Measurements from ENCODE around the gene CPEB1.
A peak's percentile ranks its signal among the peaks of the same experiment; 100 is the strongest.
"Not testable (repeated sequence)": the region's sequence is repeated elsewhere in the genome, so short reads cannot be mapped to it uniquely, and the experiment has no call there.

The CPEB1 gene

DNA sequence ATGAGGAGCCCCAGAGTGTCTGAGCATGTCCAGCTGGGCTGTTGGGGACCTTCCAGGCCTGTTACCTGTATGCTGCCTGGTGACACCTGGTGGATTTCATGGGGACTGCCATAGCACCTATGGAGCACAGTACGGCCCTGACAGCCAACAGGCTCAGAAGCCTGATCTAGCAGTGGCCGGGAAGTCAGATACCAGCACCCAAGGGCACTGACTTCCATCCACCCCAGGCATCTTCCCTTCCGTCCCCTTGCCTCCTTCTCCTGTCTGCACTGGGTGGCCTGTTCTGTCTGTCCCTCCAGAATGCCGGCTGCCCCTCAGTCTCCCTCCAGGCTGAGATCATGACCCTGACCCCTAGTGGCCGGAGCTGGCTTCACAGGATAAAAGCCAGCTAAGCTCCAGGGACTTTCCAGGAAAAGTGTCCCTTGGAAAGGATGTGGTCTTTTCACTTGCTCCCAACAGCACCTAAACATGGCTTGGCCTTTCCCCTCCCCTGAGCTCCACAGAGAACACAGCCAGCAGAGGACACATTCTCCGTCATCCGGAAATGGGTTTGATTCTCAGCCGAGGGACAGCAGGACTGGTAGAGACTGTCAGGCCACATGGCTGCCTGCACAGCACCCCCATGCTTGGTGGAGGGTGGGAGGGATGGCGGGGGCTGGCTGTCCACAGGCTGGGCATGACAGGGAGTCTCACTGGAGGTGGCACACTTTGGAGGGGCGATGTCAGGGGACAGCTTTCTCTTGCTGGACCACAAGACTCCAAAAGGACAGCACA lies 116.4 kb downstream of the CPEB1 start:
- H3K4me1 Mint-ChIP-seq (ENCODE audit: low read depth), result peaks cover 6% of the 10 kb centered on the region
- H3K27me3 Mint-ChIP-seq (ENCODE audit: low read depth), result no peaks in the 10 kb centered on the region
- H3K4me3 Mint-ChIP-seq, result peak overlapping the region; percentile 47
- peak overlapping the region; percentile 46 for H3K27ac Mint-ChIP-seq
- peak; percentile 56 for DNase-seq (ENCODE audit: low spot score)
- no peaks in the 10 kb centered on the region for H3K9me3 Mint-ChIP-seq
- H3K36me3 Mint-ChIP-seq (ENCODE audit: low read depth), result peaks cover 17% of the 10 kb centered on the region

DNA sequence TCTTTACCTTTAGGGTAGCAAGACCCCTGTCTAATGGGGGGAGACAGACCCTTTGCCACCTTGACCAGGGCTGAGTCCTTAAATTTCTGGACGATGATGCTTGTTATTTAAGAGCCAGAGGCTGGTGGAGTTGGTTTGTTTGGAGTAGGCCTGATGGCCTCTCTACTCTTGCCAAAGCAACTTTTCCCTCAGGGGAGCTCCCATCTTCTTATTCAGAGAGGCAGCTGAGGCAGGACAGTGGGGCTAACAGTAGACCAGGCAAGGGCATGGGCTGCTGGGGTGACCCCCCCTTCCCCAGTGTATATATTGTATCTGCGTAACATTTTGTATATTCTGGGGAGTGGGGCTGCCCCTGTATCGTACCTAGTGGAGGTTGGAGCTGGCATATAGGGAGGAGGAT lies 117.2 kb downstream of the CPEB1 start:
- H3K9me3 Mint-ChIP-seq, result no peaks in the 10 kb centered on the region
- H3K27me3 Mint-ChIP-seq (ENCODE audit: low read depth), result no peaks in the 10 kb centered on the region
- peaks cover 11% of the 10 kb centered on the region for H3K36me3 Mint-ChIP-seq (ENCODE audit: low read depth)
- no peak overlapping the region for H3K4me3 Mint-ChIP-seq
- DNase-seq (ENCODE audit: low spot score), result no peak
- no peak overlapping the region for H3K27ac Mint-ChIP-seq
- H3K4me1 Mint-ChIP-seq (ENCODE audit: low read depth), result peaks cover 6% of the 10 kb centered on the region

DNA sequence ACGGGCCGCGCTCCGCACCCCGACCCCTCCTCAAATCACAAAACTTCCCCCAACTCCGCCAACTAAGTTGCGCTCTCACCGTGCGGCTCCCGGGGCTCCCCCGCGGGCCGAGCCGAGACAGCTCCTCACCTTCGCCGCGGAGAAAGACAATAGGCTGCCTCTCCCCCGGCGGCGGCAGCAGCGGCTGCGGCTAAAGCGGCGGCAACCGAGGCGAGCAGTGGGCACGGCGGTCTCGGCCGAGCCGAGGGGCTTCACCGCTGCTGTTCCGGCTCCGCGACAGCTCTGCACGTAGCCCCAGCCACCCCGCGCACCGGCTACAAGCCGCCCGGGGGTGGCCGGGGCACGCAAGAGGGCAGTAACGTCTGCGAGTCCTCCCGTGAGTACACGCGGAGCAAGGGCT lies 133.6 kb downstream of the CPEB1 start:
- H3K36me3 Mint-ChIP-seq (ENCODE audit: low read depth); H3K27me3 Mint-ChIP-seq (ENCODE audit: low read depth); H3K9me3 Mint-ChIP-seq; H3K27ac Mint-ChIP-seq; H3K4me3 Mint-ChIP-seq; H3K4me1 Mint-ChIP-seq (ENCODE audit: low read depth); DNase-seq (ENCODE audit: low spot score): not testable (repeated sequence)

DNA sequence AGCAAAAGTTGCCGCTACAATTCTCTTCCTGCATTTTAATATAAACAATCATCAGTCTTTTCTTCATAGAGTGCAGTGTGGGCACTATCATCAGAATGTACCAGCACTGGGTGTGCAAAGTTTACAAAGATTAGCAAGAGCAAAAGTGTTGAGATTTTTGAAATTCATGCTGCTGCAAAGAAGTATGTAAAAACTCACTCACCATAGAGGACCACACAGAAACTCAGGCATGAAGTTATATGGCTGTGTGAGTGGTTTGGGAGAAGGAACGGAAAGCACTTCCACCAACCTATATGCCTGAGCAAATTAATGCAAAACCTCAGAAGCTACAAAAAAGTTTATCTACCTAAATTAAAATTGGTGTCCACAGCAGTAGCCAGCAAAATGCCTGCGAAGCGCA lies 139.5 kb downstream of the CPEB1 start:
- H3K27ac Mint-ChIP-seq; H3K36me3 Mint-ChIP-seq (ENCODE audit: low read depth); H3K27me3 Mint-ChIP-seq (ENCODE audit: low read depth); H3K4me3 Mint-ChIP-seq; H3K4me1 Mint-ChIP-seq (ENCODE audit: low read depth); H3K9me3 Mint-ChIP-seq; DNase-seq (ENCODE audit: low spot score): not testable (repeated sequence)

DNA sequence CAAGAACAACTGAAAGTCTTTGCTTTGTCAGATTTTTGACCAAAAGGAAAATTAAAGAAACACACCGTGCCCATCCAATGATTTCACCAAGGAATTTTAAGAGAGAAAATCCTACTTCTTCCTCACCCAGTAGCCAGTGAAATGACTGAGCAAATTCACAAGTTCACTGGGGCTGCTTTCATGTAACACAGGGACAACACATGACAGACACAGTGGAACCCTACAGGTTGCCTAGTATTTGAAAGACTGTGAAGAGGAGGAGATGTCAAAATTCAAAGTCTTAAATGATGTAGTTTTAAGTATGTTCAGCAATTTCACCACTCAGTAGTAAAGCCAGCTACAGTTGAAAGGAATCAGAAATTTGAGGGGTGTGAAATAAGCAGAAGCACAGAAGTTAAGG lies 140.1 kb downstream of the CPEB1 start:
- not testable (repeated sequence) for H3K27ac Mint-ChIP-seq; H3K9me3 Mint-ChIP-seq; H3K27me3 Mint-ChIP-seq (ENCODE audit: low read depth); H3K36me3 Mint-ChIP-seq (ENCODE audit: low read depth); H3K4me1 Mint-ChIP-seq (ENCODE audit: low read depth); DNase-seq (ENCODE audit: low spot score); H3K4me3 Mint-ChIP-seq

DNA sequence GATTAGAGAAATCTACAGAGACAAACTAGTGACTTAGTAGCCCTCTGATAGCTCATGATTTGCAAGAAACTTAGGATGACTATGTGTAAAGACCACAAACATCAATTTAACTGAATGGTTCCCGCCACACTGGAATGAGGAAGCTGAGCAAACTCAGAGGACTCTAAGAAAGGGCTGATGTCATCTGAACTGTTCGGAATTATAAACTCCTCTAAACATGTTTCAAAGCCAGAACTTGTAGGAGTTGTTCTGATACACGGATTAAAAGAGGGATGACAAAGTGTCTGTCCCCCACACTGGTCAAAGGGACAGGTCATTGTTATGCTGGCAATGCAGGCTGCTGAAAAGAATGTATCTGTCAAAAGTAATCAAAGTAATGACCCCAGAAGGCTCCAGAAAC lies 141.3 kb downstream of the CPEB1 start:
- not testable (repeated sequence) for H3K4me3 Mint-ChIP-seq; H3K27me3 Mint-ChIP-seq (ENCODE audit: low read depth); H3K36me3 Mint-ChIP-seq (ENCODE audit: low read depth); DNase-seq (ENCODE audit: low spot score); H3K9me3 Mint-ChIP-seq; H3K4me1 Mint-ChIP-seq (ENCODE audit: low read depth); H3K27ac Mint-ChIP-seq

DNA sequence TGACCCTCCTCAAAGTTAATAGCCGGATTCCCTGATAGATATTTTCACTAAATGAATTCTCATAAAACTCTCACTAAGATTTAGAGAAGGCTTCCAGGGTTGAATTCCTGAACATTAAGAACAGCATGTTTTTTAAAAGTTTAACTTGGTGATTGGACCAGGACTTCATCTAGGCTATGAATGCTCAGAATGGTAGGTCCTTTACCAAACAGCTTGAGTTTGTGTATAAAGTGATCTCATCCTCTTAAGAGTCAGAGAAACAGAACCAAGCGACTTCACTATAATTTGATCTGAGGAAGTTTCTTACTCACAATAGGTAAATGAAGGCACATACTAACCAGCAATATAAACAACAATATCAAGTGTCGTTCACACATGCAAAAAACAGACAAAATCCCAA lies 143.1 kb downstream of the CPEB1 start:
- not testable (repeated sequence) for DNase-seq (ENCODE audit: low spot score); H3K36me3 Mint-ChIP-seq (ENCODE audit: low read depth); H3K4me3 Mint-ChIP-seq; H3K9me3 Mint-ChIP-seq; H3K27me3 Mint-ChIP-seq (ENCODE audit: low read depth); H3K4me1 Mint-ChIP-seq (ENCODE audit: low read depth); H3K27ac Mint-ChIP-seq

DNA sequence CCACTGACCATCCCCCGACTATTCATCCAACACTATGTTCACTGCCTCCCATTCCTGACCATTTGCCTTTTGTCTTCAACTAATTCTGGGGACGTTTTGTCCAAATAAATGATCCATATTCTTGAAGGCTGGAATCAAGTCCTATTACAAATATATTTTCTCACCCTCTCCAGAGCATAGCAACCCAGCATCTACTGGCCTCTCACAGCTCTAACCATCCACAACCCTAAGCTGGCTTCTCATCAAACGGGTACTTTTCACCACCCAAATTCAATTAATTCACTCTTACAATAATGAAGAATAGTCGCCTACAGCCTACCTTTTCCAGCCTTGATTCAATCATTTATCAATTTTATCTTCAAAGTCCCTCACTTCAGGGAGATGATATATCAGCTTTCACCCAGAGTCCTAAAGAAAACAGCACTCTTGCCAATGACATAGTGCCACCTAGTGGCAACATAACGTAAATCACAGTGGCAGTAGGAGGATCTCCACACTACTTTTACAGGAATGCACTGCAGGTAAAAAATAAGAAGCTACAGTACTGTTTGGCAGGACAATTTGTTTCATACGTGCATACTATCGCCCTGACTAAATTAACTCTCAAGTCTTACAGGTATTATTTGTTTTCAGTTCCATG lies 144.3 kb downstream of the CPEB1 start:
- DNase-seq (ENCODE audit: low spot score), result peak; percentile 18
- not testable (repeated sequence) for H3K4me1 Mint-ChIP-seq (ENCODE audit: low read depth); H3K27me3 Mint-ChIP-seq (ENCODE audit: low read depth); H3K27ac Mint-ChIP-seq; H3K9me3 Mint-ChIP-seq; H3K36me3 Mint-ChIP-seq (ENCODE audit: low read depth); H3K4me3 Mint-ChIP-seq

DNA sequence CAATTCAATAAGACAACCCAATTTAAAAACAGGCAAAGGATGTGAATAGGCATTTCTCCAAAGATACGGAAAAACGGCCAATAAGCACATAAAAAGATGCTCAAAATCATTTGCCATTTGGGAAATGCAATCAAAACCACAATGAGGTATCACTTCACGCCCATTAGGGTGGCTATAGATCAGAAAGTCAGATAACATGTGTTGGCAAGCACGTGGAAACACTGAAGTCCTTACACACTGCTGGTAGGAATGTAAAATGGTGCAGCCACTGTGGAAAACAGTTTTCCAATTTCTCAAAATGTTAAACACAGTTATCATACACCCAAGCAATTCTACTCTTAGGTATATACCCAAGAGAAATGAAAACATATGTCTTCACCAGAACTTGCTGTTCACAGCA lies 146.4 kb downstream of the CPEB1 start:
- H3K4me3 Mint-ChIP-seq; H3K36me3 Mint-ChIP-seq (ENCODE audit: low read depth); H3K4me1 Mint-ChIP-seq (ENCODE audit: low read depth); DNase-seq (ENCODE audit: low spot score); H3K27me3 Mint-ChIP-seq (ENCODE audit: low read depth); H3K9me3 Mint-ChIP-seq; H3K27ac Mint-ChIP-seq: not testable (repeated sequence)

DNA sequence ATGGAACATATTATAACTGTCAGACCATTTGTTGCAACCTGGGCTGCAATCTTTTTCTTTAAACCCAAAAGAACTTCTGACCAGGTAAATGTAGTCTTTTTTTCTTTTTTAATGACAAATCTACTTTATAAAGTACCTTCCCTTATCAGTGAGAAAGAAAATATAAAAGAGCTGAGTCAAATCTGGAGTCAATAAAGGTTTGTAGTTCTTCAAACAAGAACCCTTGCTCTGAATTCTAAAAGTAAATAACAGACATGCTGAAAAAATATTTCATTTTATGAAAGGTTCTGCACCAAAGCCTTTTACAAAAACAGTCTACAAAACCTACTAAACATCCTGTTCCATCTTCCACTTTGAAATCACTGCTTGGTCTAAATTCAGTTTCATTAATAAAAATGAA lies 149.2 kb downstream of the CPEB1 start:
- not testable (repeated sequence) for H3K9me3 Mint-ChIP-seq; DNase-seq (ENCODE audit: low spot score); H3K27ac Mint-ChIP-seq; H3K4me3 Mint-ChIP-seq; H3K36me3 Mint-ChIP-seq (ENCODE audit: low read depth); H3K27me3 Mint-ChIP-seq (ENCODE audit: low read depth); H3K4me1 Mint-ChIP-seq (ENCODE audit: low read depth)
